ENCODE measurements around the gene PTK7. TPM values are rescaled to one million over a fixed set of nuclear protein-coding genes. Genes with fewer than 3 reads are reported as not detected.

The PTK7 gene
- total RNA-seq, 2 experiments from 2014 or later = 1.3 to 1.5 TPM

GRCh38 chr6:43180985-43181384 lies 104.9 kb downstream of the PTK7 start:
- peak overlapping the region; percentile 94 for H3K4me3 Mint-ChIP-seq
- intact Hi-C loops (cut with micrococcal nuclease) = no loop called here
- ChIA-PET CTCF (interaction anchor here (1.1 kb wide), 1 partner anchor 48 kb away, joined by 5 read pairs; the partner anchor contains the start of gene DNPH1), POLR2A (interaction anchor here (1.2 kb wide), 1 partner anchor 48 kb away, joined by 3 read pairs; the partner anchor contains the start of gene DNPH1)
- H3K4me1 Mint-ChIP-seq (ENCODE audit: low read depth) = peaks cover 43% of the 10 kb centered on the region
- no peaks in the 10 kb centered on the region for H3K9me3 Mint-ChIP-seq
- H3K27ac Mint-ChIP-seq = peak overlapping the region; percentile 80
- peaks cover 21% of the 10 kb centered on the region for H3K36me3 Mint-ChIP-seq
- DNase-seq = no peak
- no peaks in the 10 kb centered on the region for H3K27me3 Mint-ChIP-seq

GRCh38 chr6:43181621-43181941 lies 105.5 kb downstream of the PTK7 start:
- H3K4me1 Mint-ChIP-seq (ENCODE audit: low read depth) = peaks cover 46% of the 10 kb centered on the region
- peaks cover 23% of the 10 kb centered on the region for H3K36me3 Mint-ChIP-seq
- intact Hi-C loops (cut with micrococcal nuclease) = no loop called here
- H3K27me3 Mint-ChIP-seq = no peaks in the 10 kb centered on the region
- DNase-seq = no peak
- CTCF ChIA-PET = interaction anchor here (1.1 to 1.2 kb wide), 2 partner anchors 9 to 48 kb away, joined by 7 to 12 read pairs; partner anchors contain the start of gene DNPH1
- POLR2A ChIA-PET = interaction anchor here (0.5 to 0.9 kb wide), 3 partner anchors 9 to 249 kb away, joined by 3 to 7 read pairs (median 3); no protein-coding TSS in a partner anchor
- H3K4me3 Mint-ChIP-seq = peak overlapping the region; percentile 94
- H3K27ac Mint-ChIP-seq = peak overlapping the region; percentile 80
- H3K9me3 Mint-ChIP-seq = no peaks in the 10 kb centered on the region

- ChIA-PET CTCF (interaction anchor here (1.1 to 1.6 kb wide), 3 partner anchors 10 to 216 kb away, joined by 6 to 12 read pairs (median 7); partner anchors contain the start of gene DNPH1), POLR2A (interaction anchor here (0.5 to 1.5 kb wide), 6 partner anchors 9 to 543 kb away, joined by 3 to 7 read pairs (median 3); no protein-coding TSS in a partner anchor)
- peak within 1 kb of the TSS; percentile 94 for H3K4me3 Mint-ChIP-seq
- peaks cover 46% of the 10 kb centered on the region for H3K4me1 Mint-ChIP-seq (ENCODE audit: low read depth)
- H3K36me3 Mint-ChIP-seq = peaks cover 23% of the 10 kb centered on the region
- H3K9me3 Mint-ChIP-seq = no peaks in the 10 kb centered on the region
- peak within 1 kb of the TSS; percentile 80 for H3K27ac Mint-ChIP-seq
- H3K27me3 Mint-ChIP-seq = no peaks in the 10 kb centered on the region
- DNase-seq = peak; percentile 89
- intact Hi-C loops (cut with micrococcal nuclease) = loop anchor here (1.0 kb wide), 1 partner anchor 8 kb away; no protein-coding TSS in a partner anchor
These were observed 106.1 kb downstream of the PTK7 start, which contains the start of gene CUL9 for GRCh38 chr6:43181942-43182860. TSS of gene CUL9 (plus strand) at chr6:43182196. CDS start at chr6:43184311, 2,115 bp downstream.

GRCh38 chr6:43183441-43183840 lies 107.3 kb downstream of the PTK7 start:
- intact Hi-C loops (cut with micrococcal nuclease) = no loop called here
- H3K36me3 Mint-ChIP-seq = peaks cover 18% of the 10 kb centered on the region
- H3K4me3 Mint-ChIP-seq = peak overlapping the region; percentile 94
- ChIA-PET CTCF (interaction anchor here (1.6 to 1.8 kb wide), 2 partner anchors 46 to 214 kb away, joined by 6 to 8 read pairs; partner anchors contain the start of gene DNPH1), POLR2A (interaction anchor here (1.5 kb wide), 1 partner anchor 12 kb away, joined by 7 read pairs; no protein-coding TSS in a partner anchor)
- peaks cover 46% of the 10 kb centered on the region for H3K4me1 Mint-ChIP-seq (ENCODE audit: low read depth)
- DNase-seq = no peak
- peak overlapping the region; percentile 15 for H3K27ac Mint-ChIP-seq
- no peaks in the 10 kb centered on the region for H3K9me3 Mint-ChIP-seq
- H3K27me3 Mint-ChIP-seq = no peaks in the 10 kb centered on the region

- DNase-seq = no peak
- H3K36me3 Mint-ChIP-seq = peaks cover 13% of the 10 kb centered on the region
- ChIA-PET CTCF (interaction anchor here (1.8 kb wide), 1 partner anchor 45 kb away, joined by 8 read pairs; the partner anchor contains the start of gene DNPH1), POLR2A (no interaction called here)
- H3K4me1 Mint-ChIP-seq (ENCODE audit: low read depth) = peaks cover 46% of the 10 kb centered on the region
- intact Hi-C loops (cut with micrococcal nuclease) = no loop called here
- H3K4me3 Mint-ChIP-seq = no peak overlapping the region
- H3K9me3 Mint-ChIP-seq = no peaks in the 10 kb centered on the region
- no peaks in the 10 kb centered on the region for H3K27me3 Mint-ChIP-seq
- H3K27ac Mint-ChIP-seq = no peak overlapping the region
These were observed 108.3 kb downstream of the PTK7 start for GRCh38 chr6:43184268-43184985.

- Mint-ChIP-seq H3K4me1 (ENCODE audit: low read depth) (peaks cover 49% of the 10 kb centered on the region), H3K36me3 (peaks cover 13% of the 10 kb centered on the region), H3K4me3 (no peak overlapping the region), H3K27ac (peak overlapping the region; percentile 31), H3K9me3 (no peaks in the 10 kb centered on the region), H3K27me3 (no peaks in the 10 kb centered on the region)
- POLR2A ChIA-PET = no interaction called here
- intact Hi-C loops (cut with micrococcal nuclease) = no loop called here
- DNase-seq = peak; percentile 25
- CTCF ChIA-PET = no interaction called here
These were observed 109.4 kb downstream of the PTK7 start for GRCh38 chr6:43185391-43185985.

- H3K4me3 Mint-ChIP-seq = no peak overlapping the region
- no peaks in the 10 kb centered on the region for H3K9me3 Mint-ChIP-seq
- H3K4me1 Mint-ChIP-seq (ENCODE audit: low read depth) = peaks cover 51% of the 10 kb centered on the region
- intact Hi-C loops (cut with micrococcal nuclease) = no loop called here
- DNase-seq = no peak
- ChIA-PET POLR2A (no interaction called here), CTCF (no interaction called here)
- no peak overlapping the region for H3K27ac Mint-ChIP-seq
- H3K27me3 Mint-ChIP-seq = no peaks in the 10 kb centered on the region
- H3K36me3 Mint-ChIP-seq = peaks cover 13% of the 10 kb centered on the region
These were observed 109.9 kb downstream of the PTK7 start for GRCh38 chr6:43186019-43186418.

GRCh38 chr6:43186706-43187105 lies 110.6 kb downstream of the PTK7 start:
- intact Hi-C loops (cut with micrococcal nuclease) = no loop called here
- Mint-ChIP-seq H3K4me1 (ENCODE audit: low read depth) (peaks cover 45% of the 10 kb centered on the region), H3K27ac (no peak overlapping the region), H3K27me3 (no peaks in the 10 kb centered on the region), H3K36me3 (peaks cover 13% of the 10 kb centered on the region), H3K9me3 (no peaks in the 10 kb centered on the region), H3K4me3 (no peak overlapping the region)
- no peak for DNase-seq
- CTCF ChIA-PET = no interaction called here
- POLR2A ChIA-PET = no interaction called here

- Mint-ChIP-seq H3K4me3 (no peak overlapping the region), H3K4me1 (ENCODE audit: low read depth) (peaks cover 42% of the 10 kb centered on the region), H3K9me3 (no peaks in the 10 kb centered on the region), H3K36me3 (peaks cover 16% of the 10 kb centered on the region), H3K27ac (no peak overlapping the region), H3K27me3 (no peaks in the 10 kb centered on the region)
- intact Hi-C loops (cut with micrococcal nuclease) = no loop called here
- CTCF ChIA-PET = no interaction called here
- POLR2A ChIA-PET = interaction anchor here (0.9 to 1.2 kb wide), 2 partner anchors 13 to 18 kb away, joined by 5 to 8 read pairs; no protein-coding TSS in a partner anchor
- DNase-seq = no peak
These were observed 111.7 kb downstream of the PTK7 start for GRCh38 chr6:43187821-43188220.

GRCh38 chr6:43188426-43188825 lies 112.3 kb downstream of the PTK7 start:
- no peak for DNase-seq
- ChIA-PET CTCF (no interaction called here), POLR2A (interaction anchor here (1.2 kb wide), 1 partner anchor 18 kb away, joined by 8 read pairs; no protein-coding TSS in a partner anchor)
- peaks cover 22% of the 10 kb centered on the region for H3K36me3 Mint-ChIP-seq
- peaks cover 36% of the 10 kb centered on the region for H3K4me1 Mint-ChIP-seq (ENCODE audit: low read depth)
- intact Hi-C loops (cut with micrococcal nuclease) = no loop called here
- H3K27ac Mint-ChIP-seq = no peak overlapping the region
- no peaks in the 10 kb centered on the region for H3K9me3 Mint-ChIP-seq
- H3K4me3 Mint-ChIP-seq = no peak overlapping the region
- no peaks in the 10 kb centered on the region for H3K27me3 Mint-ChIP-seq

- H3K4me1 Mint-ChIP-seq (ENCODE audit: low read depth) = peaks cover 23% of the 10 kb centered on the region
- no peak overlapping the region for H3K4me3 Mint-ChIP-seq
- peaks cover 28% of the 10 kb centered on the region for H3K36me3 Mint-ChIP-seq
- no peak overlapping the region for H3K27ac Mint-ChIP-seq
- no peaks in the 10 kb centered on the region for H3K27me3 Mint-ChIP-seq
- POLR2A ChIA-PET = no interaction called here
- intact Hi-C loops (cut with micrococcal nuclease) = no loop called here
- CTCF ChIA-PET = no interaction called here
- no peaks in the 10 kb centered on the region for H3K9me3 Mint-ChIP-seq
- DNase-seq = no peak
These were observed 113.7 kb downstream of the PTK7 start for GRCh38 chr6:43189776-43190304.
